Effector CD8-positive, alpha-beta T cell (primary cell): Measurements from ENCODE around the gene DOP1B.

ENCODE experiments used
- DNase-seq: peaks from one replicate; lab custom pipeline; 2025; lab: John Stamatoyannopoulos, UW

DOP1B gene

DNA sequence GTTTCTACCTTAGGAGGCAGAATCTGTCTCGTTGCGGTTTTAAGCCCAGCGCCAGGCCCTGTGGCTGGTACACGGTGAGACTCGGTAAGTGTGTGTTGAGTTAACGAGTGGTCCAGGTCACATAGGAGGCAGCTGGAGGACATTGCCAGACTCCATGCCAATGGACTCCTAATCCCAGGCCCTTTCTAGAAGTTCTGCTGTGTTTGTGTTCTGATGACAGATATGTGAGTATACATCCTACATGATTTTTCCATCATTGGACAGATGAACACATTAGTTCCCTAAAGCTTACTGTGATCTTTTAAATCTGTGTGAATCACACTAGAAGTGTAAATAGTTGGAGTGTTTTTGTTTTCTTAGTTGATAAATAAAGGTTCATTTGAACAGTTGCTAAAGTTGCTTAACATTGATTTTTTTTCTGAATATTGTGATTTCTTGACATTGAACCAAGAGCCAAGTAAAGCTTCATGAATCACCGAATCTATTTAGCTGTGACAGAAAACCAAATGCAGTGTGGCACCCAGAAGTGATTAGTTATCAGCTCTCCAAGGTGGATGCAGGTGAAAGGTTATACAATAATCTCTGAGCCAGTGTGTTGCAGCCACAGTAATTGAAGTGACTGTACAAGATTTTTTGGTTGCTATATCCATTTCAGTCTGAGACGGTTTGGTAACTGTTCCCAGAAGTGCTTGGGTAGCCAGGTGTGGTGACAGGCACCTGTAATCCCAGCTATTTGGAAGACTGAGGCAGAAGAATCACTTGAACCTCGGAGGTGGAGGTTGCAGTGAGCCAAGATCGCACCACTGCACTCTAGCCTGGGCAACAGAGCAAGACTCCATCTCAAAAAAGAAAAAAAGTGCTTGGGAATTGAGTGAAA lies 46.3 kb downstream of the DOP1B start:
- no peak for DNase-seq

DNA sequence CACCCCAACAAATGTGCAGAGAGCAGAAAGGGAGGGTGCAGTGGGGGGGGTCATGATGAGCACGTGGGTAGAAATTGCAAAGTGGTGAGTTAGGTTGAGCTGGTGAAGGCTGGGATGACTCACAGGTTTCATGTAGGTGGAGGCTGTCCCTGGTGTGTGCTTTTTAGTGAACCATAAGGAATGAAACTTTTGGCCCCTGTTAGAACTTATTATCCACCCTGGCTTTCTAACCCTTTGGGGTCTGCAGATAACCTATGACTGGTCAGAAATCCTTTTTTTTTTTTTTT lies 46.9 kb downstream of the DOP1B start:
- no peak for DNase-seq

DNA sequence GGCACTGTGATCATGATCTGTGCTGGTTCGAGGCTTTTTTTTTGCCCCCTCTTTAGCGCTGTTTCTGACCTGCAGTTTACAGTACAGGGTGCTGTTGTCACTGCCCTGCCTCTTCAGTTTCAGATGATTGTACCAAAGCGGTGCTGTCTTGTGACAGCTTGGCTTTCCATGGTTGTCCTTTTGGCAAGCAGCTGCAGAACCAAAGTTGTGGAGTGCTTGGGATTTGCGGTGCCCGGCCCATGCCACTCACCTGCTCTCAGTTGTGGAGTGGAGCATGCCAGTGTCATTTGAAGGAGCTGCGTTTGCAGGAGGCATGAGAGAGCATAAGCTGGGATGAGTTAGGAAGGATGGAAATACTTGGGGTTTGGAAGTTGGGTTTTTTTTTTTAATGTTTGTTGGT lies 48.4 kb downstream of the DOP1B start:
- DNase-seq: no peak

DNA sequence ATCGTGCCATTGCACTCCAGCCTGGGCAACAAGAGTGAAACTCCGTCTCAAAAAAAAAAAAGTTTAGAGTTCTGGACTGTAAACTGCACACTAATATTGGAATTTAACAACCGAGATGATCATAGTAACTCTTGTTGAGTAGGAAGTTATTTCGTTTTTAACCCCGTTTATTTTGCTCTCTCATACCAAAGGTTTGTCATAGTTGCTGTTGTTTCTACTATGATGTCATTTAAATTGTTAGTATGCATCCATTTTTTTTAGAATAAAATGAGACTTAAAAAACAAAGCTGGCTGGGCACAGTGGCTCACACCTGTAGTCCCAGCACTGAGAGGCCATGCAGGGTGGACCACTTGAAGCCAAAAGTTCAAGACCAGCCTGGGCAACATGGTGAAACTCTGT lies 49.3 kb downstream of the DOP1B start:
- no peak for DNase-seq
